OCI-LY1 (cell line): ENCODE measurements around the gene TIMM9.
A peak's percentile ranks its signal among the peaks of the same experiment; 100 is the strongest.

Experiments
- EZH2 ChIP-seq: fragments of 200-600 bp; sonication (generic), shearing (Covaris generic); IDR thresholded peaks from 2 replicates; pipeline ENCODE4 v1.8.0; 2017; ENCODE audit warnings: borderline replicate concordance, mixed run types, mild to moderate bottlenecking, antibody characterized with exemption, low read length, moderate library complexity, mixed read lengths
- TF ChIP-seq, protein P1 (sequence below): fragments of 200-600 bp; sonication (generic), shearing (Covaris generic); IDR thresholded peaks from 2 replicates; pipeline ENCODE4 v1.5.1; 2017; ENCODE audit warnings: mild to moderate bottlenecking, antibody characterized with exemption, low read length, moderate library complexity, mixed read lengths

DNA sequence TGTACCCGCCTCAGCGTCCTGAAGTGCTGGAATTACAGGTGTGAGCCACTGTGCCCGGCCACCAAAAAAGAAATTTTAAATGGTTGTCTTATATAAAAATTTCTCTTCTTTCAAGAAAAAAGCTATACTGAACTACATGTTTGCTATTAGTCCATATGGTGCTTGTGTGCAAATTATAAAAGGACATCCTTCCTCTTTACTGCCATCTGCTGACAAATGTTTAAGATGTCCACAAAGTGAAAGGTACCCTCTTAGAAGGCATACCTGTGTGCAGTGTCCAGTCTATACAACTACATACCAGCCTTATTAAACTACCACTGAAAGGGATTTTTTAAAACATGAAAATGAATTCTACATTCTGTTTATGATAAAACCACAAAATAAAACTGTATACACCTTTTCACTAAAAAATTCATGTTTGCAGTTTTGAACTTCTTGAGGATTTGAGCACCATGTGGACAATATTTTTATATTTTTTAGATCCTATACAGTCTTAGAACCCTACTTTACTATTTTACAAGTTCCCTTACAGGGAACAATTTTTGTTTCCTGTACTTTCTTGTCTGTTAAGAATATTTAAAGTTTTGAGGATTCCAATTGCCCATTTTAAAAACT, 64.4 kb downstream of the TIMM9 start:
- no peak for TF ChIP-seq EZH2
- TF ChIP-seq, protein P1, sequence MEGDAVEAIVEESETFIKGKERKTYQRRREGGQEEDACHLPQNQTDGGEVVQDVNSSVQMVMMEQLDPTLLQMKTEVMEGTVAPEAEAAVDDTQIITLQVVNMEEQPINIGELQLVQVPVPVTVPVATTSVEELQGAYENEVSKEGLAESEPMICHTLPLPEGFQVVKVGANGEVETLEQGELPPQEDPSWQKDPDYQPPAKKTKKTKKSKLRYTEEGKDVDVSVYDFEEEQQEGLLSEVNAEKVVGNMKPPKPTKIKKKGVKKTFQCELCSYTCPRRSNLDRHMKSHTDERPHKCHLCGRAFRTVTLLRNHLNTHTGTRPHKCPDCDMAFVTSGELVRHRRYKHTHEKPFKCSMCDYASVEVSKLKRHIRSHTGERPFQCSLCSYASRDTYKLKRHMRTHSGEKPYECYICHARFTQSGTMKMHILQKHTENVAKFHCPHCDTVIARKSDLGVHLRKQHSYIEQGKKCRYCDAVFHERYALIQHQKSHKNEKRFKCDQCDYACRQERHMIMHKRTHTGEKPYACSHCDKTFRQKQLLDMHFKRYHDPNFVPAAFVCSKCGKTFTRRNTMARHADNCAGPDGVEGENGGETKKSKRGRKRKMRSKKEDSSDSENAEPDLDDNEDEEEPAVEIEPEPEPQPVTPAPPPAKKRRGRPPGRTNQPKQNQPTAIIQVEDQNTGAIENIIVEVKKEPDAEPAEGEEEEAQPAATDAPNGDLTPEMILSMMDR, result peak; percentile 52
